ENCODE results near the gene IER2. TPM values are rescaled to one million over a fixed set of nuclear protein-coding genes. Genes with fewer than 3 reads are reported as not detected.

The IER2 gene
- total RNA-seq, 4 donors from 2014 or later, result 72.2 to 229 (median 85.6) TPM

- no peaks in the 10 kb centered on the region for H3K9me3 ChIP-seq
- H3K27ac ChIP-seq, result no peak overlapping the region
- H3K36me3 ChIP-seq, result peaks cover 0 to 7% (median 0%) of the 10 kb centered on the region in 3 donors
- DNase-seq, result no peak
- TF ChIP-seq POLR2A (IDR thresholded peaks at IDR 0.05) (no peak), CTCF (IDR thresholded peaks at IDR 0.05) (no peak)
- H3K4me1 ChIP-seq, result no peaks in the 10 kb centered on the region
- H3K27me3 ChIP-seq, result no peaks in the 10 kb centered on the region
- H3K4me3 ChIP-seq, result no peak overlapping the region
Measured at GRCh38 chr19:13127811-13128575, 22.2 kb upstream of the IER2 start.

GRCh38 chr19:13128583-13128982 is 21.6 kb upstream of the IER2 start:
- no peak for TF ChIP-seq CTCF (IDR thresholded peaks at IDR 0.05)
- no peak for TF ChIP-seq POLR2A (IDR thresholded peaks at IDR 0.05)
- DNase-seq, result no peak
- Histone ChIP-seq H3K4me3 (no peak overlapping the region), H3K9me3 (no peaks in the 10 kb centered on the region), H3K27ac (no peak overlapping the region), H3K36me3 (peaks cover 0 to 7% (median 0%) of the 10 kb centered on the region in 3 donors), H3K27me3 (no peaks in the 10 kb centered on the region), H3K4me1 (no peaks in the 10 kb centered on the region)

- no peaks in the 10 kb centered on the region for H3K9me3 ChIP-seq
- H3K4me3 ChIP-seq, result no peak overlapping the region
- no peak overlapping the region for H3K27ac ChIP-seq
- H3K4me1 ChIP-seq, result no peaks in the 10 kb centered on the region
- H3K27me3 ChIP-seq, result no peaks in the 10 kb centered on the region
- peaks cover 0 to 7% (median 0%) of the 10 kb centered on the region in 3 donors for H3K36me3 ChIP-seq
- no peak for DNase-seq
- TF ChIP-seq CTCF (IDR thresholded peaks at IDR 0.05) (no peak), POLR2A (IDR thresholded peaks at IDR 0.05) (no peak)
Measured at GRCh38 chr19:13129384-13129783, 20.8 kb upstream of the IER2 start.

- Histone ChIP-seq H3K36me3 (peaks cover 0 to 18% (median 0%) of the 10 kb centered on the region in 3 donors), H3K4me3 (no peak overlapping the region), H3K27me3 (no peaks in the 10 kb centered on the region), H3K27ac (no peak overlapping the region), H3K9me3 (no peaks in the 10 kb centered on the region), H3K4me1 (no peaks in the 10 kb centered on the region)
- no peak for TF ChIP-seq POLR2A (IDR thresholded peaks at IDR 0.05)
- TF ChIP-seq CTCF (IDR thresholded peaks at IDR 0.05), result no peak
- no peak for DNase-seq
Measured at GRCh38 chr19:13130886-13131490, 19.2 kb upstream of the IER2 start.

GRCh38 chr19:13132471-13133180 is 17.6 kb upstream of the IER2 start:
- no peak for DNase-seq
- Histone ChIP-seq H3K4me3 (no peak overlapping the region), H3K4me1 (no peaks in the 10 kb centered on the region), H3K27me3 (no peaks in the 10 kb centered on the region), H3K27ac (no peak overlapping the region), H3K36me3 (peaks cover 0 to 28% (median 0%) of the 10 kb centered on the region in 3 donors), H3K9me3 (no peaks in the 10 kb centered on the region)
- TF ChIP-seq POLR2A (IDR thresholded peaks at IDR 0.05), result no peak
- TF ChIP-seq CTCF (IDR thresholded peaks at IDR 0.05), result no peak
